Measurements from ENCODE around the gene TRIP10.

The TRIP10 gene

GRCh38 chr19:6711078-6711361 lies 28.5 kb upstream of the TRIP10 start:
- Histone ChIP-seq H3K4me3 (ENCODE audit: low read length) (no peak overlapping the region), H3K4me1 (ENCODE audit: low read length) (no peaks in the 10 kb centered on the region), H3K9me3 (replicated peaks; ENCODE audit: insufficient read depth, low read length) (no peaks in the 10 kb centered on the region), H3K36me3 (replicated peaks; ENCODE audit: insufficient read depth, low read length) (no peaks in the 10 kb centered on the region), H3K27ac (ENCODE audit: low read length) (no peak overlapping the region), H3K79me2 (ENCODE audit: low read length) (no peaks in the 10 kb centered on the region), H3K9ac (ENCODE audit: low read length) (no peak overlapping the region), H3K9me2 (replicated peaks; ENCODE audit: insufficient read depth, low read length) (no peaks in the 10 kb centered on the region), H3K27me3 (replicated peaks; ENCODE audit: insufficient read depth, low read length) (peaks cover 73% of the 10 kb centered on the region), H3F3A (ENCODE audit: insufficient read depth, low read length) (no peaks in the 10 kb centered on the region), H2AFZ (ENCODE audit: low read length) (no peak overlapping the region), H4K20me1 (ENCODE audit: insufficient read depth, low read length) (no peaks in the 10 kb centered on the region), H3K4me2 (ENCODE audit: low read depth, low read length) (no peak overlapping the region)
- no peak for DNase-seq
- TF ChIP-seq EZH2phosphoT487 (IDR thresholded peaks at IDR 0.05; ENCODE audit: low read length): no peak
- TF ChIP-seq EZH2 (optimal IDR thresholded peaks at IDR 0.05; ENCODE audit: low read depth, low read length): no peak

GRCh38 chr19:6711605-6712004 lies 27.9 kb upstream of the TRIP10 start:
- Histone ChIP-seq H3K27ac (ENCODE audit: low read length) (no peak overlapping the region), H3K9ac (ENCODE audit: low read length) (no peak overlapping the region), H4K20me1 (ENCODE audit: insufficient read depth, low read length) (no peaks in the 10 kb centered on the region), H3K4me3 (ENCODE audit: low read length) (no peak overlapping the region), H3F3A (ENCODE audit: insufficient read depth, low read length) (no peaks in the 10 kb centered on the region), H3K4me1 (ENCODE audit: low read length) (no peaks in the 10 kb centered on the region), H3K4me2 (ENCODE audit: low read depth, low read length) (no peak overlapping the region), H3K36me3 (replicated peaks; ENCODE audit: insufficient read depth, low read length) (no peaks in the 10 kb centered on the region), H3K27me3 (replicated peaks; ENCODE audit: insufficient read depth, low read length) (peaks cover 79% of the 10 kb centered on the region), H2AFZ (ENCODE audit: low read length) (no peak overlapping the region), H3K9me3 (replicated peaks; ENCODE audit: insufficient read depth, low read length) (no peaks in the 10 kb centered on the region), H3K79me2 (ENCODE audit: low read length) (no peaks in the 10 kb centered on the region), H3K9me2 (replicated peaks; ENCODE audit: insufficient read depth, low read length) (no peaks in the 10 kb centered on the region)
- DNase-seq: no peak
- no peak for TF ChIP-seq EZH2 (optimal IDR thresholded peaks at IDR 0.05; ENCODE audit: low read depth, low read length)
- no peak for TF ChIP-seq EZH2phosphoT487 (IDR thresholded peaks at IDR 0.05; ENCODE audit: low read length)
- TF ChIP-seq, protein P1, sequence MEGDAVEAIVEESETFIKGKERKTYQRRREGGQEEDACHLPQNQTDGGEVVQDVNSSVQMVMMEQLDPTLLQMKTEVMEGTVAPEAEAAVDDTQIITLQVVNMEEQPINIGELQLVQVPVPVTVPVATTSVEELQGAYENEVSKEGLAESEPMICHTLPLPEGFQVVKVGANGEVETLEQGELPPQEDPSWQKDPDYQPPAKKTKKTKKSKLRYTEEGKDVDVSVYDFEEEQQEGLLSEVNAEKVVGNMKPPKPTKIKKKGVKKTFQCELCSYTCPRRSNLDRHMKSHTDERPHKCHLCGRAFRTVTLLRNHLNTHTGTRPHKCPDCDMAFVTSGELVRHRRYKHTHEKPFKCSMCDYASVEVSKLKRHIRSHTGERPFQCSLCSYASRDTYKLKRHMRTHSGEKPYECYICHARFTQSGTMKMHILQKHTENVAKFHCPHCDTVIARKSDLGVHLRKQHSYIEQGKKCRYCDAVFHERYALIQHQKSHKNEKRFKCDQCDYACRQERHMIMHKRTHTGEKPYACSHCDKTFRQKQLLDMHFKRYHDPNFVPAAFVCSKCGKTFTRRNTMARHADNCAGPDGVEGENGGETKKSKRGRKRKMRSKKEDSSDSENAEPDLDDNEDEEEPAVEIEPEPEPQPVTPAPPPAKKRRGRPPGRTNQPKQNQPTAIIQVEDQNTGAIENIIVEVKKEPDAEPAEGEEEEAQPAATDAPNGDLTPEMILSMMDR (IDR thresholded peaks at IDR 0.05; ENCODE audit: low read length): no peak

DNA sequence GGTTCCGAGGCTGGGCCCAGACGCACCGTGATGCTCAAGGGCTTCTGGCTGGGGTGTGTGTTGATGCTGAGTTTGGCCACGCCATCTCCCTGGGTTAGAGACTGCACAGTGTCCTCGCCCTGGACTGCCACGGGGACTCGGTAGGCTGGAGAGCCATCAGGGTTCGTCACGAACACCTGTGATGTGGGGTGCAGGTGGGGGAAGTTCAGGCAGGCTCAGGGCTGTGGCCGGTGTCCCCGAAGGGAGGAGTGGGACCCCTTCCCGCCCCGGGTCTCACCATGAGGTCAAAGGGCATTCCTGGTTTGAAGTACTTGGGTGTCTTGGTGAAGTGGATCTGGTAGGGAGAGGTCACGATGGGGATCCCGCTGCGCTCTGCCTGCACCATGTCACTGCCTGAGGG lies 27.2 kb upstream of the TRIP10 start:
- H3K4me2 ChIP-seq (ENCODE audit: low read depth, low read length): no peak overlapping the region
- H3K4me3 ChIP-seq (ENCODE audit: low read length): no peak overlapping the region
- no peaks in the 10 kb centered on the region for H3K4me1 ChIP-seq (ENCODE audit: low read length)
- H3K27ac ChIP-seq (ENCODE audit: low read length): no peak overlapping the region
- no peaks in the 10 kb centered on the region for H3K79me2 ChIP-seq (ENCODE audit: low read length)
- H3K36me3 ChIP-seq (replicated peaks; ENCODE audit: insufficient read depth, low read length): no peaks in the 10 kb centered on the region
- H2AFZ ChIP-seq (ENCODE audit: low read length): no peak overlapping the region
- TF ChIP-seq, protein P1 (IDR thresholded peaks at IDR 0.05; ENCODE audit: low read length): no peak
- TF ChIP-seq EZH2 (optimal IDR thresholded peaks at IDR 0.05; ENCODE audit: low read depth, low read length): no peak
- no peak for TF ChIP-seq EZH2phosphoT487 (IDR thresholded peaks at IDR 0.05; ENCODE audit: low read length)
- H3K9me3 ChIP-seq (replicated peaks; ENCODE audit: insufficient read depth, low read length): no peaks in the 10 kb centered on the region
- no peak for DNase-seq
- H3K27me3 ChIP-seq (replicated peaks; ENCODE audit: insufficient read depth, low read length): peaks cover 82% of the 10 kb centered on the region
- no peaks in the 10 kb centered on the region for H4K20me1 ChIP-seq (ENCODE audit: insufficient read depth, low read length)
- no peaks in the 10 kb centered on the region for H3F3A ChIP-seq (ENCODE audit: insufficient read depth, low read length)
- no peak overlapping the region for H3K9ac ChIP-seq (ENCODE audit: low read length)
- no peaks in the 10 kb centered on the region for H3K9me2 ChIP-seq (replicated peaks; ENCODE audit: insufficient read depth, low read length)

GRCh38 chr19:6712692-6713670 lies 26.5 kb upstream of the TRIP10 start:
- H3K4me2 ChIP-seq (ENCODE audit: low read depth, low read length): no peak overlapping the region
- H3K27ac ChIP-seq (ENCODE audit: low read length): no peak overlapping the region
- H3K4me1 ChIP-seq (ENCODE audit: low read length): no peaks in the 10 kb centered on the region
- no peaks in the 10 kb centered on the region for H4K20me1 ChIP-seq (ENCODE audit: insufficient read depth, low read length)
- no peaks in the 10 kb centered on the region for H3K79me2 ChIP-seq (ENCODE audit: low read length)
- H2AFZ ChIP-seq (ENCODE audit: low read length): no peak overlapping the region
- no peak overlapping the region for H3K4me3 ChIP-seq (ENCODE audit: low read length)
- H3F3A ChIP-seq (ENCODE audit: insufficient read depth, low read length): no peaks in the 10 kb centered on the region
- TF ChIP-seq EZH2phosphoT487 (IDR thresholded peaks at IDR 0.05; ENCODE audit: low read length) (no peak), EZH2 (optimal IDR thresholded peaks at IDR 0.05; ENCODE audit: low read depth, low read length) (no peak)
- TF ChIP-seq, protein P1 (IDR thresholded peaks at IDR 0.05; ENCODE audit: low read length): no peak
- no peak overlapping the region for H3K9ac ChIP-seq (ENCODE audit: low read length)
- no peaks in the 10 kb centered on the region for H3K9me3 ChIP-seq (replicated peaks; ENCODE audit: insufficient read depth, low read length)
- no peaks in the 10 kb centered on the region for H3K36me3 ChIP-seq (replicated peaks; ENCODE audit: insufficient read depth, low read length)
- H3K9me2 ChIP-seq (replicated peaks; ENCODE audit: insufficient read depth, low read length): no peaks in the 10 kb centered on the region
- peaks cover 78% of the 10 kb centered on the region for H3K27me3 ChIP-seq (replicated peaks; ENCODE audit: insufficient read depth, low read length)
- DNase-seq: no peak

All from MM.1S (cell line).